ENCODE data around the gene LRRC1.

The LRRC1 gene

DNA sequence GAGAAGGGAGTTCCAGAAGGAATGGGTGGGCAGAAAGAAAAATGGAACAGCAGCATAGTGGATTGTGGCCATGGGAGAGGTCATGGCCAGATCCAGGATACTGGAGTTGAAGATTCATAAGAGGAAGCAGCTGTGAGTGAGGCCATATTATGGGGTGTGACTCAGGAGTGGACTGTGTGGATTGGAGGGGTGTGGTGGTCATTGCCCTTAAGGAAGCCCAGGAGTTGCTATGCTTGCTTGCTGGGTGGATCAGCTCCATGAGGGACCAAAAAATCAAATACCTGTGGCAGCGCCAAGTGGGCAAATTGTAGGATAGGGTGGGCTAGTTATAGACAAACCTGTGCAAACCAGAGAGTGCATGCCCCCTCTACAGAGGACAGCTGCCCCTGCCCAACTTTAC, 18.3 kb downstream of the LRRC1 start:
- TF ChIP-seq TCF4 (CRISPR knock-in tag; IDR thresholded peaks at IDR 0.05; ENCODE audit: borderline replicate concordance) (no peak), RARB (CRISPR knock-in tag; IDR thresholded peaks at IDR 0.05) (no peak), ZC3H10 (CRISPR knock-in tag; IDR thresholded peaks at IDR 0.05) (no peak), CSDC2 (CRISPR knock-in tag; IDR thresholded peaks at IDR 0.05) (no peak), TOX (CRISPR knock-in tag; IDR thresholded peaks at IDR 0.05; ENCODE audit: borderline replicate concordance) (no peak), ZFP3 (CRISPR knock-in tag; IDR thresholded peaks at IDR 0.05) (no peak), ZFP30 (CRISPR knock-in tag; IDR thresholded peaks at IDR 0.05) (no peak), ESRRG (CRISPR knock-in tag; IDR thresholded peaks at IDR 0.05) (no peak), OSR1 (CRISPR knock-in tag; IDR thresholded peaks at IDR 0.05) (no peak), ARNTL (CRISPR knock-in tag; IDR thresholded peaks at IDR 0.05; ENCODE audit: borderline replicate concordance, low read depth) (no peak), ISL1 (CRISPR knock-in tag; IDR thresholded peaks at IDR 0.05) (no peak), GLIS3 (CRISPR knock-in tag; IDR thresholded peaks at IDR 0.05) (no peak), ZNF8 (CRISPR knock-in tag; IDR thresholded peaks at IDR 0.05) (no peak), ZNF565 (CRISPR knock-in tag; conservative IDR thresholded peaks at IDR 0.05; ENCODE audit: low read depth) (no peak)
- TF ChIP-seq, protein P1, sequence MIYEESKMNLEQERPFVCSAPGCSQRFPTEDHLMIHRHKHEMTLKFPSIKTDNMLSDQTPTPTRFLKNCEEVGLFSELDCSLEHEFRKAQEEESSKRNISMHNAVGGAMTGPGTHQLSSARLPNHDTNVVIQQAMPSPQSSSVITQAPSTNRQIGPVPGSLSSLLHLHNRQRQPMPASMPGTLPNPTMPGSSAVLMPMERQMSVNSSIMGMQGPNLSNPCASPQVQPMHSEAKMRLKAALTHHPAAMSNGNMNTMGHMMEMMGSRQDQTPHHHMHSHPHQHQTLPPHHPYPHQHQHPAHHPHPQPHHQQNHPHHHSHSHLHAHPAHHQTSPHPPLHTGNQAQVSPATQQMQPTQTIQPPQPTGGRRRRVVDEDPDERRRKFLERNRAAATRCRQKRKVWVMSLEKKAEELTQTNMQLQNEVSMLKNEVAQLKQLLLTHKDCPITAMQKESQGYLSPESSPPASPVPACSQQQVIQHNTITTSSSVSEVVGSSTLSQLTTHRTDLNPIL (CRISPR knock-in tag; IDR thresholded peaks at IDR 0.05; ENCODE audit: low read depth), result no peak
- TF ChIP-seq, protein P2, sequence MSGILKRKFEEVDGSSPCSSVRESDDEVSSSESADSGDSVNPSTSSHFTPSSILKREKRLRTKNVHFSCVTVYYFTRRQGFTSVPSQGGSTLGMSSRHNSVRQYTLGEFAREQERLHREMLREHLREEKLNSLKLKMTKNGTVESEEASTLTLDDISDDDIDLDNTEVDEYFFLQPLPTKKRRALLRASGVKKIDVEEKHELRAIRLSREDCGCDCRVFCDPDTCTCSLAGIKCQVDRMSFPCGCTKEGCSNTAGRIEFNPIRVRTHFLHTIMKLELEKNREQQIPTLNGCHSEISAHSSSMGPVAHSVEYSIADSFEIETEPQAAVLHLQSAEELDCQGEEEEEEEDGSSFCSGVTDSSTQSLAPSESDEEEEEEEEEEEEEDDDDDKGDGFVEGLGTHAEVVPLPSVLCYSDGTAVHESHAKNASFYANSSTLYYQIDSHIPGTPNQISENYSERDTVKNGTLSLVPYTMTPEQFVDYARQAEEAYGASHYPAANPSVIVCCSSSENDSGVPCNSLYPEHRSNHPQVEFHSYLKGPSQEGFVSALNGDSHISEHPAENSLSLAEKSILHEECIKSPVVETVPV (CRISPR knock-in tag; IDR thresholded peaks at IDR 0.05), result no peak
- TF ChIP-seq, protein P3, sequence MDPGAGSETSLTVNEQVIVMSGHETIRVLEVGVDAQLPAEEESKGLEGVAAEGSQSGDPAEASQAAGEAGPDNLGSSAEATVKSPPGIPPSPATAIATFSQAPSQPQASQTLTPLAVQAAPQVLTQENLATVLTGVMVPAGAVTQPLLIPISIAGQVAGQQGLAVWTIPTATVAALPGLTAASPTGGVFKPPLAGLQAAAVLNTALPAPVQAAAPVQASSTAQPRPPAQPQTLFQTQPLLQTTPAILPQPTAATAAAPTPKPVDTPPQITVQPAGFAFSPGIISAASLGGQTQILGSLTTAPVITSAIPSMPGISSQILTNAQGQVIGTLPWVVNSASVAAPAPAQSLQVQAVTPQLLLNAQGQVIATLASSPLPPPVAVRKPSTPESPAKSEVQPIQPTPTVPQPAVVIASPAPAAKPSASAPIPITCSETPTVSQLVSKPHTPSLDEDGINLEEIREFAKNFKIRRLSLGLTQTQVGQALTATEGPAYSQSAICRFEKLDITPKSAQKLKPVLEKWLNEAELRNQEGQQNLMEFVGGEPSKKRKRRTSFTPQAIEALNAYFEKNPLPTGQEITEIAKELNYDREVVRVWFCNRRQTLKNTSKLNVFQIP (CRISPR knock-in tag; IDR thresholded peaks at IDR 0.05; ENCODE audit: borderline replicate concordance, low read depth), result no peak
- TF ChIP-seq, protein P4, sequence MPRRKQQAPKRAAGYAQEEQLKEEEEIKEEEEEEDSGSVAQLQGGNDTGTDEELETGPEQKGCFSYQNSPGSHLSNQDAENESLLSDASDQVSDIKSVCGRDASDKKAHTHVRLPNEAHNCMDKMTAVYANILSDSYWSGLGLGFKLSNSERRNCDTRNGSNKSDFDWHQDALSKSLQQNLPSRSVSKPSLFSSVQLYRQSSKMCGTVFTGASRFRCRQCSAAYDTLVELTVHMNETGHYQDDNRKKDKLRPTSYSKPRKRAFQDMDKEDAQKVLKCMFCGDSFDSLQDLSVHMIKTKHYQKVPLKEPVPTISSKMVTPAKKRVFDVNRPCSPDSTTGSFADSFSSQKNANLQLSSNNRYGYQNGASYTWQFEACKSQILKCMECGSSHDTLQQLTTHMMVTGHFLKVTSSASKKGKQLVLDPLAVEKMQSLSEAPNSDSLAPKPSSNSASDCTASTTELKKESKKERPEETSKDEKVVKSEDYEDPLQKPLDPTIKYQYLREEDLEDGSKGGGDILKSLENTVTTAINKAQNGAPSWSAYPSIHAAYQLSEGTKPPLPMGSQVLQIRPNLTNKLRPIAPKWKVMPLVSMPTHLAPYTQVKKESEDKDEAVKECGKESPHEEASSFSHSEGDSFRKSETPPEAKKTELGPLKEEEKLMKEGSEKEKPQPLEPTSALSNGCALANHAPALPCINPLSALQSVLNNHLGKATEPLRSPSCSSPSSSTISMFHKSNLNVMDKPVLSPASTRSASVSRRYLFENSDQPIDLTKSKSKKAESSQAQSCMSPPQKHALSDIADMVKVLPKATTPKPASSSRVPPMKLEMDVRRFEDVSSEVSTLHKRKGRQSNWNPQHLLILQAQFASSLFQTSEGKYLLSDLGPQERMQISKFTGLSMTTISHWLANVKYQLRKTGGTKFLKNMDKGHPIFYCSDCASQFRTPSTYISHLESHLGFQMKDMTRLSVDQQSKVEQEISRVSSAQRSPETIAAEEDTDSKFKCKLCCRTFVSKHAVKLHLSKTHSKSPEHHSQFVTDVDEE (CRISPR knock-in tag; IDR thresholded peaks at IDR 0.05), result no peak
- no peak for ATAC-seq

DNA sequence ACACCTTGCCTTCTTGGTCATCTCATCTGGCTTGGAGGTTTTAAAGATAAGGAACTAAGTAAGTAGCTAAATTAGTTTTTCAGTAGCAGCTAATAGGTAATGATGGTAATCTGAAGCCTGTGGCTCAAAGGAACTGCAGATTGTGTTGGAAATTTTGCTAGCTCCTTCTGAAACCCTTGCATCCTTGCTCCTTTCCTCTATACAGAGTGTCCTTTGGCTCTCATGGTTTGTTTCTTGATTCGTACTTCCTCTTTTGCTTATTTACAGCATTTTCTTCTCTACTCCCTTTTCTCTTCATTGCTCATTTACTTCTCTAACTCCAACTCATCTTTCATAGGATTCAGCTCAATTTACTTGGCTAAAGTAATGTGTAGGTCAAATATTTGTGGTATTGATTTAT, 19.0 kb downstream of the LRRC1 start:
- TF ChIP-seq CSDC2 (CRISPR knock-in tag; IDR thresholded peaks at IDR 0.05) (no peak), PPARA (CRISPR knock-in tag; IDR thresholded peaks at IDR 0.05; ENCODE audit: borderline replicate concordance) (no peak), ISL1 (CRISPR knock-in tag; IDR thresholded peaks at IDR 0.05) (no peak), ZNF70 (CRISPR knock-in tag; IDR thresholded peaks at IDR 0.05) (no peak), ZNF8 (CRISPR knock-in tag; IDR thresholded peaks at IDR 0.05) (no peak), GLIS3 (CRISPR knock-in tag; IDR thresholded peaks at IDR 0.05) (no peak), ZNF565 (CRISPR knock-in tag; conservative IDR thresholded peaks at IDR 0.05; ENCODE audit: low read depth) (no peak), ZFP3 (CRISPR knock-in tag; IDR thresholded peaks at IDR 0.05) (no peak), RARB (CRISPR knock-in tag; IDR thresholded peaks at IDR 0.05) (no peak)
- TF ChIP-seq, protein P3 (CRISPR knock-in tag; IDR thresholded peaks at IDR 0.05; ENCODE audit: borderline replicate concordance, low read depth), result no peak
- TF ChIP-seq, protein P1 (CRISPR knock-in tag; IDR thresholded peaks at IDR 0.05; ENCODE audit: low read depth), result no peak
- no peak for ATAC-seq
